Right lobe of liver (tissue), 4 donors: Measurements from ENCODE around the gene PAFAH1B1.

Source experiments
- POLR2A ChIP-seq: fragments of 450-650 bp; IDR thresholded peaks from one replicate; pipeline ENCODE4 v1.6.1; 2017; ENCODE audit warnings: antibody characterized with exemption, mild to moderate bottlenecking
- TF ChIP-seq, protein P1 (sequence below), 4 donors: fragments of 200-600 bp in 3 of 4; fragments of 450-650 bp in 1 of 4; IDR thresholded peaks; one replicate each; pipeline versions ENCODE4 v1.5.1 to v1.8.0; 2016 to 2022; ENCODE audit warnings: antibody characterized with exemption in 4 of 4, mild to moderate bottlenecking in 2 of 4
- donor health status: DM: no; HTN: no; CAD: no.
- donor health status: DM: no; HTN: no; CAD: no.
- donor health status: DM: no; HTN: yes; CAD: no.

- TF ChIP-seq, protein P1, sequence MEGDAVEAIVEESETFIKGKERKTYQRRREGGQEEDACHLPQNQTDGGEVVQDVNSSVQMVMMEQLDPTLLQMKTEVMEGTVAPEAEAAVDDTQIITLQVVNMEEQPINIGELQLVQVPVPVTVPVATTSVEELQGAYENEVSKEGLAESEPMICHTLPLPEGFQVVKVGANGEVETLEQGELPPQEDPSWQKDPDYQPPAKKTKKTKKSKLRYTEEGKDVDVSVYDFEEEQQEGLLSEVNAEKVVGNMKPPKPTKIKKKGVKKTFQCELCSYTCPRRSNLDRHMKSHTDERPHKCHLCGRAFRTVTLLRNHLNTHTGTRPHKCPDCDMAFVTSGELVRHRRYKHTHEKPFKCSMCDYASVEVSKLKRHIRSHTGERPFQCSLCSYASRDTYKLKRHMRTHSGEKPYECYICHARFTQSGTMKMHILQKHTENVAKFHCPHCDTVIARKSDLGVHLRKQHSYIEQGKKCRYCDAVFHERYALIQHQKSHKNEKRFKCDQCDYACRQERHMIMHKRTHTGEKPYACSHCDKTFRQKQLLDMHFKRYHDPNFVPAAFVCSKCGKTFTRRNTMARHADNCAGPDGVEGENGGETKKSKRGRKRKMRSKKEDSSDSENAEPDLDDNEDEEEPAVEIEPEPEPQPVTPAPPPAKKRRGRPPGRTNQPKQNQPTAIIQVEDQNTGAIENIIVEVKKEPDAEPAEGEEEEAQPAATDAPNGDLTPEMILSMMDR (IDR thresholded peaks at IDR 0.05): no peak
- TF ChIP-seq POLR2A: no peak
These were observed 1.5 kb downstream of the PAFAH1B1 start for GRCh38 chr17:2594722-2595599.
